Activated T-helper 1 cell treated with anti-CD3 and anti-CD28 coated beads, Interleukin-2, amount 50 U/mL, for 16 hours (primary cell): ENCODE measurements around the gene STIM1.
"Not testable (repeated sequence)": the region's sequence is repeated elsewhere in the genome, so short reads cannot be mapped to it uniquely, and the experiment has no call there.

Source experiments
- DNase-seq, 2 donors: peaks; one replicate each; pipeline ENCODE4 v3.0.0-alpha.2; 2020; ENCODE audit warnings: low read depth in 1 of 2, low spot score in 1 of 2

The STIM1 gene

DNA sequence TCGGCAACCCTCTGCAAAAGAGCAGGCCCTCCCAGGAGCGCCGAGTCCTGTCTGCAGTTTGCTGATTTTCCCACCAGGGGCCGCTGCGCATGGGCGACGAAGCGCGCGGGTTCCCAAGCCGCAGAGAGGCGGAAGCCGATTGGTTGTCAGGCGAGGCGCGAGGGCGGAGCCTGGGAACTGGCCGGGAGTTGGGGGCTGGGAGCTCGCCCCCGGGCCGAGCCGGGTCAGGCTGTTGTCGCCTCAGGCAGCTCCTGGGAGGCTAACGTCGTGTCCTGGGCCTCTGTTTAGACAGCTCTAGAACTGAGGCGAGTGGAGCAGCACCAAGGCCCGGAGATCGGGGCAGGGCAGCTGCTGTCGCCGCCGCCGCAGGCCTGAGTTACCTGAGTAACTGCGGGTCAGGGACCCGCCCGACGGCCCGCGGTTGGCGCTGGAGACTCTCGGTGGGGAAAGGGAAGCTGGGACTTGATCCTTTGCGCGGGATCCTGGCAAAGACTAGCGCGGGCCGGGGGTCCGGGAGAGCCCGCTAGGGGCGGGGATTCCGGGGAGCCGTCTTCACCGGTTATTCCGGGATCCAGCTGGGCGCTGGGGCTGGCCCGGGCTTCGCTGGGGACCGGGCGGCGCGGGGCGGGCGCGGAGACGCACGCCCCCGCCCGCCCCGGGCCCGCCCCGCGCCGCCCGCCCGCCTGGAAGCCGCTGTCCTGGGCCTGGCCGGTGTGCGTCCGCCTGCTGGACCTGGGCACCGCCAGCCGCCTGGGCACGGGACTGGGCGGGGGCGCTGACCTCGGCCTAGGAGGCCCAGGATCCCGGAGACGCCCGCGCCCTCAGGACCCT lies at the start of gene STIM1:
STIM1 (plus strand) TSS at position 688 of the 831 bp plus-strand sequence. CDS start 607 bp downstream, outside the sequence.
- DNase-seq = peak; percentile 97 to 98

GRCh38 chr11:3807909-3808860 lies 47.3 kb upstream of the STIM1 start, which contains the start of gene PGAP2:
Gene PGAP2, plus strand, starts transcription at chr11:3808560. Its CDS starts 2,700 bp downstream, at chr11:3811260.
- peak in 1 of 2 donors; percentile 36 for DNase-seq

DNA sequence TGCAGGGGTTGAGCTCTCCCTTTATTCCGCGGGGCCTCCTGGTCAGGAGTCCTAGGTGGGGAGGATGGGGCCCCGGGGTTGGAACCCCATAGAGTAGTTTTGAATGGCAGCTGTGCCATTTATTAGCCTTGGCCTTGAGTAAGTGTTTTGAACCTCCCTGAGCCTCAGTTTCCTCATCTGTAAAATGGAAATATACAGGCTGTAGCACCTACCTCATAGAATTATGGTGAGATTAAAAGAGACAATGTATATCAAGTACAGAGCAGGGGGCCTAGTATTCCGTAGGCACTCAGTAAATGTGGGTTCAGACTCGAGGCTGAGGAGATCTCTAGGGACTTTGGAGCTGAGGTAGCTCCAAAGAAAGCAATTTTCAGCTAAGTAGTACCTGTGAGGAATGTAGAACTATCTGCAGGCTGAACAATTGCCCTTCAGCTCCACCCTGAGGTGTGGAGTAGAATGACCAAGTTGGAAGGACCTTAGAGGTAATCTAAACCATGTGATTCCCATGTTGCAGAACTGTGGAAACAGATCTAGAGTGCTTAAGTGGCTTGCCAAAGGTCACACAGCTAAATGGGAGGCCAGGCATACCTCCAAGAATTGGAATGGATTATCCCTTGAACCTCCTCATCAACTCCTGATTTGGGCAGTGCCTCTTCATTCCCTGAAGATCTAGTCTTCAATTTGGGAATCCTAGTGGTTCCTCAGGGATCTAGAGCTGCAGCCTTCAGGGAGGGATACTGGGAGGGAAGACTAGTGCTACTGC lies 46.4 kb upstream of the STIM1 start:
- peak in 1 of 2 donors; percentile 21 for DNase-seq

DNA sequence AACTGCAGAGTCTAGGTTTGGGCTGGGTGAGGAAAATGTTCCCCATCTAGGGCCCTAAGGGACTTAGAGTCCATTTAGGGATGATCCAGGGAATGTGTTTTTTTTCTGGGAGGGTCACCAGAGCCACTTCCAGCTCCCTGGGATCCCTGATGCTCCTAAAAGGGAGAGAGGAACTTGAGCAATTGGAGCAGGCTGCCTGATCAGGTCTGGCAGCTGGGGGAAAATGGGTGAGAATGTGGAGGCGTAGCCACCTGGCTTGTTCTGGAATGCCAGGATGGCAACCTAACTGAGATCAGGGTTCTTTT lies 45.9 kb upstream of the STIM1 start:
- no peak for DNase-seq

DNA sequence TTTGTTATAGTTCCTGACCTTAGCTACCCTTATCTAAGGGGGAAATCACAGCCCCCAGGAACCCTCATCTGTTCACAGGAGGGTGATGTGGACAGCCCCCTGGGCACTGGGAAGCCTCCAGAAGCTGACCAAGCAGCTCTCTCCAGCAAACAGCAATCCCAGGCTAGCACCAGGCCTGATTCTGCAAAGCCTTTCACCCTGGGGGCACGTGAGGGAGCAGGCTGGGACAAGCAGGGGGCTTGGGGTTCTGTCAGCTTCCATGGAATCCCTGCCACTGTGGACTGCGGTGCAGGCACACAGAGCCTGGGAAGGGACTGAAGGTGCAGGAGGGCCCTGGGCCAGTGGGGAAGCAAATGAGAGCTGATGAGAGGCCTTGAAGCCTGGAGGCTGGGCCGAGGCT lies 45.0 kb upstream of the STIM1 start:
- DNase-seq = no peak

GRCh38 chr11:3810951-3811350 lies 44.5 kb upstream of the STIM1 start:
- no peak for DNase-seq

DNA sequence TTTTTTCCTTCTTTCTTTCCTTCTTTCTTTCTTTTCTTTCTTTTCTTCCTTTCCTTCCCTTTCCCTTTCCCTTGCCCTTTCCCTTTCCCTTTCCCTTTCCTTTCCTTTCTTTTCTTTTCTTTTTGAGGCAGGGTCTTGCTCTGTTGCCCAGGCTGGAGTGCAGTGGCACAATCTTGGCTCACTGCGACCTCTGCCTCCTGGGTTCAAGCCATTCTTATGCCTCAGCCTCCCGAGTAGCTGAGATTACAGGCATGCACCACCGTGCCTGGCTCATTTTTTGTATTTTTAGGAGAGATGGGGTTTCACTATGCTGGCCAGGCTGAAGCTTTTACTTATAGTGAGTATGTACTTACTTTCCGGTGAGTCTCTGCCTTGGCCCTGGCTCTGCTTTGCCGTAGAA lies 40.6 kb upstream of the STIM1 start:
- DNase-seq = not testable (repeated sequence)

DNA sequence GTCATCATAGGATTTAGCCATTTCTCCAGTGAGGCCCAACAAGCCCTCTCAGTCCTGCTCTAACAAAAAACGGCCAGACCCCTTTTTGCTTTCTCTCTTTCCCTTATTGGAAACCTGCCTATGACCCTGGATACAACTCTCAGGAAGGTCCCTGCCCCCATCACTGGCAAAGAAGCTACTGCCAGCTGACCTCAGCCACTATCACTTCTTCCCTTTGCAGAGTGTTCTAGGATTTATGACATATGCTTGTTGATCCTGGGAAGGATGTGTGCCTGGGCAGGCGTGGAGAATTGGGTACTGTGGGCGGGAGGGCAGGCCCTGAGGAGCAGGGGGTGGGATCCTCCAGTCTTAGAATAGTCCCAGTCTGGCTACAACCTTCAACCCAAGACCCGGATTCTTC lies 39.6 kb upstream of the STIM1 start:
- no peak for DNase-seq

GRCh38 chr11:3816673-3817072 lies 38.8 kb upstream of the STIM1 start:
- DNase-seq = no peak

GRCh38 chr11:3817181-3817800 lies 38.2 kb upstream of the STIM1 start:
- DNase-seq = no peak

GRCh38 chr11:3820971-3821370 lies 34.5 kb upstream of the STIM1 start:
- DNase-seq = no peak

DNA sequence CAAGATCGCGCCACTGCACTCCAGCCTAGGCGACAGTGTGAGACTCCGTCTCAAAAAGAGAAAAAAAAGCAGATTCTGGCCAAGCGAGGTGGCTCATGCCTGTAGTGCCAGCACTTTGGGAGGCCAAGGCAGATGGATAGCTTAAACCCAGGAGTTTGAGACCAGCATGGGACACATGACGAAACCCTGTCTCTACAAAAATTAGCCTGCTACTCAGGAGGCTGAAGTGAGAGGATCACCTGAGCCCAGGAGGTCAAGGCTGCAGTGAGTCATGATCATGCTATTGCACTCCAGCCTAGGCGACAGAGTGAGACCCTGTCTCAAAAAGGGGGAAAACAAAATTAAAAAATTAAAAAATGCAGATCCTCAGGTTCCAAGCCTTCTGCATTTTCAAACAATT lies 33.2 kb upstream of the STIM1 start:
- no peak for DNase-seq

GRCh38 chr11:3823303-3823702 lies 32.2 kb upstream of the STIM1 start:
- DNase-seq = no peak

DNA sequence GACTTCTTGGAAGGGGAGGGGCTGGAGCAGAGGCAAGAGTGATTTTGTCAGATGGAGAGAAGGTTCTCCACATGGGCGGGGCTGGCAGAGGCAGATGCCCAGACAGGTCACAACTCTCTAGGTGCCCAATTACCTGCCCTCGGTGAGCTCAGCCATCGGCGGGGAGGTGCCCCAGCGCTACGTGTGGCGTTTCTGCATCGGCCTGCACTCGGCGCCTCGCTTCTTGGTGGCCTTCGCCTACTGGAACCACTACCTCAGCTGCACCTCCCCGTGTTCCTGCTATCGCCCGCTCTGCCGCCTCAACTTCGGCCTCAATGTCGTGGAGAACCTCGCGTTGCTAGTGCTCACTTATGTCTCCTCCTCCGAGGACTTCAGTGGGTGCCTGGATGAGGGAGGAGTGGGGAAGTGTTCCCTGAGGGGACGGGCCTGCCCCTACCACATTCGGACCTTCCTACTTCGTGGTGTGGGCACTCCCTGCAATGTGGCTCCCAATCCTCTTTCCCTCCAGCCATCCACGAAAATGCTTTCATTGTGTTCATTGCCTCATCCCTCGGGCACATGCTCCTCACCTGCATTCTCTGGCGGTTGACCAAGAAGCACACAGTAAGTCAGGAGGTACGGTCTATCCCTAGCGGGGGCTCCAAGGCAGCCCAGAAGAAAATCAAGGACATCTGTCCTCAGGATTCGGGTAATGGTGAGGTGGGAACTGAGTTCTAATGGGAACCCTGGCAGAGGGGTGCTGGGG lies 31.5 kb upstream of the STIM1 start:
- DNase-seq = no peak

DNA sequence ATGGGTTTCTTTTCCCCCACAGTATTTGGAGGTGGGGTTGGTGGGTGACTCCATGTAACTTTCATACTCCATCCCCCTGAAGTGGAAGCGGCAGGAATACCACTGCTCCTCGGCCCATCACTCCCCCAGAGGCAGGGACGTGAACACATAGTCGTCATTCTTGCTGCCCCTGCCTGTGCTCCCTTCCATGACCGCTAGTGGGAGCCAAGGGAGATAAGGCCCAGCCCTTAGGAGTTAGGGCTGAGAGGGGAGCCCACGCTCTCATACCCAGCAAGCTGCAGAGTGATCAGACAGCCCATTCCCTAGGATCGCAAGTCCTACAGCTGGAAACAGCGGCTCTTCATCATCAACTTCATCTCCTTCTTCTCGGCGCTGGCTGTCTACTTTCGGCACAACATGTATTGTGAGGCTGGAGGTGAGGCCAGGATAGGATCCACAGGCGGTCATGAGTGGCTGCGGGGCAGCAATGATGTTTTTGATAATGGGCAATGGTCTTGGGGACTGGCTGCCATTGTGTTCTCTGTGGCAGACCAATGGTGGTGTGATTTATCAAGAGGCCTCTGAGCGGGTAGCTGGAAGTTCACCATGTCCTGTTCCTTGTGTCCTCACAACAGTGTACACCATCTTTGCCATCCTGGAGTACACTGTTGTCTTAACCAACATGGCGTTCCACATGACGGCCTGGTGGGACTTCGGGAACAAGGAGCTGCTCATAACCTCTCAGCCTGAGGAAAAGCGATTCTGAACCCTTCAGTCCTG lies 30.6 kb upstream of the STIM1 start:
- DNase-seq = peak; percentile 62 to 66

DNA sequence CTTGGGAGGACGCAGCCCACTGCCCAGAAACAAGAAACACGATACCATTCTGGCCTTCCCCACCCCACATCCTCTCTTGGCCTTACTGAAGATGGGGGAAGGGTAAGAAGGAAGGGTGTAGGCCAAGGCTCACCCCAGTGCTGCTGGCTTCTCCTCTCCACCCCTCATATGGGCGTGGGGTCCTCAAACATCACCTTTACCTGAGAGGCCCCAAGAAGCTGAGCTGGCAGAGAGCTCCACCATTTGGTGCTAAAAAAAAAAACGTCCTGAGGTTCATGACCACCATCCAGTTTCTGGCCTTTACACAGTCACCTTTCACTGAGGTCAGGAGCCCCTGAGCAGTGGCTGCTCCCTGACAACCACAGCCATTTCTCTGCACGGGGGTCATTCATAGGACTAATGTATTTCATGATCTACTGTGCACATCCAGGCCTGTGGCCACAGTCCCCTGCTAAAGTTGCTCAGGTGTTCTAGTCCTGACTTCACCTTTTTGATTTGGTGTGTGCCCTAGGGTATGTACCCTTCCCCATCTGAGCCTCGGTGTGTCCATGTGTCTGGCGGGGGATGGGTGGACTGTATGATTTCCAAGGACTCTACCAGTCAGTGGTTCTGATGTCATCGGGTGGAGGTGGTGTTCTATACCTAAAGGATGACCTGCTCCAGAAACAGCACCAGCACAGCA lies 29.9 kb upstream of the STIM1 start:
- DNase-seq = no peak

DNA sequence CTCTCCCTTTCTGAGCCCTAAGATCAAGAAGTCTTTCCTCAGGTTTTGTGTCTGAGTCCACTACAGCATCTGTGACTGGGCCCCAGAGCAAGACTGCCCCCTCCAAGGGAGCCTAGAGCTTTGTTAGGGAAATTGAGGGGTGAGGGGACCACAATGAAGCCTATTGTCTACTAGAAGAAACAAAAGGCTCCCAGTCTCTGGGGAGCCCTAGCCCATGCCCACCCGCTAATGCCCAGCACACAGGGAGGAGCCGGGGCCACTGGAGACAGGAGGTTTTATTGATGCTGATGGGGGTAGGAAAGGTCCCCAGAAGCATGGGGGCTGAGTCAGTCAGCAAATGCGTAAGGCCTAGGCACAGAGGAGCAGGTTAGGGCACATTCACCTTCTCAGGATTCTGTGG lies 28.7 kb upstream of the STIM1 start:
- DNase-seq = no peak

DNA sequence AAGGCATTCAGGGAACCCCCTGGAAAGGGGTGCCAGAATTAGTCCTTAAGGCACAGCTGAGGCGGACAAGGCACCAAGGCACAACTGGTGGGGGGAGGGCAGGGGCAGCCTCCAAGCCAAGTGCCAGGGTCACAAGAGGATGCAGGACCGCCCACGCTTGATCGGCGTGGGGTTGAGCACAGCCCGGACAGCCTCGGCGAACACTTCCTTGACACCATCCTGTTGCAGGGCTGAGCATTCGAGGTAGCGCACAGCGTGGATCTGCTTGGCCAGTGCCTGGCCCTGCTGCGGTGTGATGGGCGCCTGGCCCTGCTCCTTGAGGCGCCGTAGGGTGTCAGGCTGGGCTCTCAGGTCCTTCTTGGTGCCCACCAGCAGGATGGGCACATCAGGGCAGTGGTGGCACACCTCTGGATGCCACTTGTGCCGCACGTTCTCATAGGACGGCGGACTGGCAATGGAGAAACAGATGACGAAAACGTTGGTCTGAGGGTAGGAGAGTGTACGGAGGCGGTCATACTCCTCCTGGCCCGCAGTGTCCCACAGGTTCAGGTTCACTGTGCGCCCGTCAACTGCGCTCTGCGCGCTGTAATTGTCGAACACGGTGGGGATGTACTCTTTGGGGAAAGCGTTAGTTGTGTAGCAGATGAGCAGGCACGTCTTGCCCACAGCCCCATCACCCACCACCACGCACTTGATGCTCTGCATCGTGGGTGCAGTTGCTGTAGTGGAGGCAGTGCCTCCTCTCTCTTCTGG lies 27.9 kb upstream of the STIM1 start:
- no peak for DNase-seq
